ENCODE measurements around the gene ARL6IP4.
"Not testable (repeated sequence)": the region's sequence is repeated elsewhere in the genome, so short reads cannot be mapped to it uniquely, and the experiment has no call there.

The ARL6IP4 gene

DNA sequence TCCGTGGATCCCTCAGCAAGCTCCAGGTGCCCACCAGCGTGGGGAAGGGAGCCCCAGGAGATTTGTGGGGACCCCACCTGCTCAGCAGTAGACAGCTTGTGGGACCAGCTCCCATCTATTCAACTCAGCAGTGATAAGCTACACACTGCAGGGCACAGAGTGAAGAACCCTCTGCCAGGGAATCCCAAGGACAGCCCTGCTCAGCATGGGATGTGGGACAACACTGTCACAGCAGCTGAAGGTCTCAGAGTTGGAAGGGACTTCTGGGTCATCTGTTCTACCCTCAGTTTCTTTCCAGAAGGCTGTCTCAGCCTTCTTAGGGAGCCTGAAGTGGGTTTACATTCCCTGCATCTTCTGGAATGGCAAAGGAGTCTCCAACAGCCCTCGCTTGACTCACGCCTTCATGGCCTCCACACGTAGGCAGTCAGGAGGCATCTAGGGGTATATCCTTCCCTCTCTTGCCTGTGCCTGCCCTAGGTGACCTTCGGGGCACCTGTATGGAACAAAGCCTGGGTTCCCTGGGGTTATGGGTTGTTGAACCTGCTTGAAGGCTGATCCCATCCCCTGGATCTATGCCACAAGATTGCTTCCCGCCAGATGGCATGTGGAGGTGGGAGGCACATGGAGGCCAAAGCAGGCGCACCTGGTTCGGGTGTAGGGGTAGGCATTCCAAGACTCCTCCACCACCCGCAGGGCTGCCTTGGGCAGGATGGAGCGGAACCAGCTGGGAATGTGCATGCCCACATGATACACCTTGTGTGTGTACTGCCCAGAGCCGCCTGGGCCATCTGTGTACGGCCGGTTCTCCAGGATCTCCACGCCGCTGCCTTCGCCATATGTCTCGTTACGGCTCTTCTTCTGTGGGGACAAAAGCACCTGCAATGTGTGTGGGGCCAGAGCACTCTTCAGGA is 33.0 kb downstream of the ARL6IP4 start:
- DNase-seq = no peak

DNA sequence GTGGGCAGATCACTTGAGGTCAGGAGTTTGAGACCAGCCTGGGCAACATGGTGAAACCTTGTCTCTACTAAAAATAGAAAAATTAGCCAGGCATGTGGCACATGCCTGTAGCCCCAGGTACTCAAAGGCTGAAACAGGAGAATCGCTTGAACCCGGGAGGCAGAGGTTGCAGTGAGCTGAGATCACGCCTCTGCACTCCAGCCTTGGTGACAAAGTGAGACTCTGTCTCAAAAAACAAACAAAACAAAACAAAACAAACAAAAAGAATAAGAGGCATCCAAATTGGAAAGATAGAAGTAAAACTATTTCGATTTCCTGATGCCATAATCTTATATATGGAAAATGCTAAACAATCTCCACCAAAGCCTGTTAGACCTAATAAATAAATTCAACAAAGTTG is 34.0 kb downstream of the ARL6IP4 start:
- not testable (repeated sequence) for DNase-seq

DNA sequence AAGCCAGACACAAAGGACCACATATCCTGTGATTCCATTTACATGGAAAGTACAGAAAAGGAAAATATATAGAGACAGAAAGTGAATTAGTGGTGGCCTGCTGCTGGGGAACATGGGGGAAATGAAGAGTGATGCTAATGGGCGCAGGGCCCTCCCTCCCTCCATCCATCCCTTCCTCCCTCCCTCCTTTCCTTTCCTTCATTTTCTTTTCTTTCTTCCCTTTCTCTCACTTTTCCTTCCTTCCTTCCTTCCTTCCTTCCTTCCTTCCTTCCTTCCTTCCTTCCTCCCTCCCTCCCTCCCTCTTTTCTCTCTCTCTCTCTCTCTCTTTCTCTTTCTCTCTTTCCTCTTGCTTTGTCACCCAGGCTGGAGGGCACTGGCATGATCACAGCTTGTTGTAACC is 37.3 kb downstream of the ARL6IP4 start:
- DNase-seq = no peak

DNA sequence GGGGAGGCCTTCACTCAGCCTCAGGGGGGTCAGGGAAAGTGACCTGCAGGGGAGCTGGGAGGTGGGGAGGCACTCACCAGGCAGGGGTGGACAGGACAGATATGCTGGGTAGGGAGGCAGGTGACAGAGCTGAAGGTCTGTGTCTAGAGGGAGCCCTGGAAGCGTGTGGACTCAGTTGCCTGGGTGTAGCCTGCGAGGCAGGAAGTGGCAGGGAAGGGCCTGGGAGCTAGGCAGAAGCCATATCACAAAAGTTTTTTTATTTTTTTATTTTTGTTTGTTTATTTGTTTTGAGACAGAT is 39.3 kb downstream of the ARL6IP4 start:
- DNase-seq = no peak

DNA sequence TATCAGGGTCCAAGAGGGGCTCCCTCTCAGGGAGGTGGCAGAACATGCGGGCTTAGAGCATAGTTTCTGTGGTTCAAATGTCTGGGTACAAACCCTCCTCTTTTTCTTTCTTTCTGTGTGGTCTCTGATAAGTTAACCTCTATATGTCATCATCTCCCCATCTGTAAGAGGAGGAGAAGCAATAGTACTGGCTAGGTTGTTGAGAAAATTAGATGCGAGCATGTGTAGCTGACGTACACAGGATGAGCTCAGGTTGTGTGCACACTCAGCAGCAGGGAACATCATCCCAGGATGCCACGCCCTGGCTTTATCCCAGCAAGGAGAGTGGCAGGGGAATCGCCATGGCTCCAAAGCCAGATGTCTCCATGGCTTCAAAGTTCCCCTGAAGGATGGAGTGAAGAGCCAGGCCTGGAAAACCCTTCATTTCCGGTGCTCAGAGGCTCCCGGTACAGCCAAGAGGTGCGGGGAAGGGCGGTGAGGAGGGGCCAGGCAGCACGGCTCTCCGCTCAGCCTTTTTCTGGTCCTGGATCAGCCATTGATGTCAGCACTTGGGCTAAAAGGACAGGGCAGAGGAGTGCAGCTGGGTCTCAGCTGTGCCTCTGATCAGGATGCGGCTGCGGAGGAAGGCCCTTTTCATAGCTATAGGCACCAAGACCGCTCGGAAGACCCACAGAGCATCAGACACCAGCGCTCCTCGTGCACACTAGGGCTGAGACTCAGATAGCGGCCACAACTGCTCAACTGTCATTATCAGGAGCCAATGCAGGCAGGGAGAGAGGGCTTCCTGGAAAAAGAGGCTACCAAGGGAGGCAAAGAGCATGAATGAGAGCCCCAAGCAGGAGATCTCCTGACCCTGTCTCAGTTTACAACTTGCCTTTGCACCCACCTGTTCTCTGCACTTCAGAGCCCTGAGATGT is 41.5 kb downstream of the ARL6IP4 start:
- DNase-seq = no peak

DNA sequence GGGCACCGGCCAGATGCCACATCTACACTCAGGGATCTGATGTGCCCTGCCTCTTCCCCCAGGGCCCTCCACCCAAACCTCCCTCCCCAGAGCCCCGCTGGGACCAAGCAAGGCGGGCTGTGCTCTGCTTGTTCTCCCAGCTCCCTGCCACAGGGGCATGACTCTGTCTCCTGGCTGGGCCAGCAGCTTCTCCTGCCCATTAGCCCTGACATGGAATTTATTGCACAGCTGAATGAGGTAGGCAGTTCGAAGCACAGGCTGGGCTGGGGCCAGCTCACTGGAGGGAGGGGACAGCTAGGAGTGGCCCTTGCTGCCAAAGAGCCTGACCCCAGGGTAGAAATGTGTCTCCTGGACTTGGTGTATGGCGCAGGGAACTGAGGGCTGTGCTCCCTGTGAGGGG is 42.4 kb downstream of the ARL6IP4 start:
- DNase-seq = no peak

DNA sequence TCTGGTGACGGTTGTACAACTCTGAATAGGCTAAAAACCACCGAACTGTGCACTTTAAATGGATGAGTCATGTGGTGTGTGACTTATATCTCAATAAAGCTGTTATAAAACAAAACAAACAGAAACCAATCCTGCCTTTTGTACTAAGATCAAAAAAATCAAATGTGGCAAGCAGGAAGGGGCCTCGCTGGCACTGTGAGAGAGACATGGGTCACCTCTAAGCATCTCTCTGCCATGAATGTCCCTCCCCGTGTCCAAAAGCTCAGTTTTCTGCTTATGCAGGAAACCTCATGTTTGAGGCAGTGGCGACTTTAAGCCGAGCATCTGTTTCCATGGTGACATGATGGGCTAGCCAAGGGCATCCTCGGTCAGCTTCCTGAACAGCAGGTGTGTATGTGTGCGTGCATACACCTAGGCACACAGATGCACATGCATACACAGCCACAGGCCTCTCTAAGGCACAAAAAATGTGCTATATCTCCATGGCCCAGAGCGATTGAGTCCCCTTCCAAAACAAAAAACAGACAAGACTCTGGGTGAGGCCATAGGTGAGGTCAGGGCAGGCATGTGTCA is 44.4 kb downstream of the ARL6IP4 start:
- DNase-seq = no peak

DNA sequence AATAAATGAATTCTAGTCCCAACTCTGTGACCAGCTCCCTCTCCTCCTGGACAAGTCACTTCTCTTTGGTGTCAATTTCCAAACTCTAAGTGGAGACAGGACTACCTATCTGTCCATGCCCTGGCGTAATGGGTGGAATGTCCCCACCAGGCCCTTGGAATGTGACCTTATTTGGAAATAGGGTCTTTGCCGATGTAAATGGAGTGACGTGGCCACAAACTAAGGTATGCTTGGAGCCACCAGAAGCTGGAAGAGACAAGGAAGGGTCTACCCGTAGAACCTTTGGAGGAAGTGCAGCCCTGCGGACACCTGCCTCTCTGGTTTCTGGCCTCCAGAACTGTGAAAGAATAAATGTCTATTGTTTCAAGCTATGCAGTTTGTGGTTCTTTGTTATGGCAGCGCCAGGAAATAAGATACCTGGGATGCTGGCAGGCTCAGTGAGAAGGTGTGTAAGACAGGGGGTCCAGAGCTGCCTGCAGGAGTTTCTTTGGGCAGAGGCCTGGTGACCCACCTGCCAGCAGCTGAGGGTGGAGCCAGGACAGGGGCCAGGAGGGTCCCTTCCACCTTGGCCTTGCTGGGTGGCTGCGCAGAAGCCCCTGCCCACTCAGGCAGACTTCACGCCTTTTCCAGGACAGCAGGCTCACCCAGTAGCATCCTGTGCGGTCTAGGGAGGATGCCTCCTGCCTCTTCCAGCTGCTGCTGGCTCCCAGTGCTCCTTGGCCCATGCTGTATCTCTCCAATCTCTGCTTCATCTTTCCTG is 45.8 kb downstream of the ARL6IP4 start:
- no peak for DNase-seq

DNA sequence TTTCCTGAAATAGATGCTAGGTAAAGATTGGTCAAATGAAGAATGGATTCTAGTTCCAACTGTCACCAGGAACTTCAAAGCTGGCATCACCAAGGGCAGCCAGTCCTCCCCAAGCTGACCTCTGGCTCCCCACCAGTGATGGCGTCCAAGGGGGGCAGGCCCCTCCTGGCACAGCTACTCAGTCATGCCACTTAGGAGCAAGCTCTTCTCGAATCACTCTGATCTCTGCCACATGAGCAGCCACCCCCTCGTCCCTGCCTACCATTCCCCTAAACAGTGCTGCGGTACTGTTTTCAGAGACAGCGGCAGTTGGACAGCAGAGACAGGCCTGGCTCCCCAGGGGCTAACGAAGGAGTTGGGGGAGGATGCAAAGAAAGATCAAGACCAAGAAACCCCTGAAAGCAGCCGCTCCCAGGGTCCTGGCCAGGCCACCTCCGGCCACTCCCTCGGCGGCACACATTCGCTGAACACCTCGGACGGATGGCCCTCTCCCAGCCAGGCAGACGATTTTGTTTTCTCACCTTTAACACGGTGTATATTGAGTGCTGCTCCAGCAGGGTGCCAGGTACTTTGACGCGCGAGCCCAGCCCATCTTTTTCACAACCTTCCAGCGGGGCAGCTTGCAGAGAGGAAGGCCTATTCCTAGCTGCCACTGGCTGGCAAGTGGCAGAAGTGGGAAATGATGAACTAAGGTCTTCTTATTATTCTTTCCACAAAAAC is 47.4 kb downstream of the ARL6IP4 start:
- no peak for DNase-seq

DNA sequence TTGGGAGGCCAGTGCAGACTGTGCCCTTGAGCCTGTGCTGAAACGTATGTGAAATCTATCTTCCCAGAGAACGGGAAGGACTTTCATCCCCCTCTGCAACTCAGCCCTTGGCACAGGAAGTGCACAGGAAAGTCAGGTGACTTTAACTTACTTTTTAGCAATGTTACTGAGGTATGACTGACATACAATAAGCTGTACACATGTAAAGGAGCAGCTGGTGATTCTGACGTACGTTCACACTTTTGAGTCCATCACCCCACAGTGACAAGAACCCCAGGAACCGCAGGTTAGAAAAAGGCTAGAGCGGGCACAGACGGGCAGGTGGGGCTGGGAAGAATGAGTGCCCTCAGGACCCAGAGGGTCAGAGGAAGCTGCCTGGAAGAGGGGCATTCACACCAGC is 48.0 kb downstream of the ARL6IP4 start:
- DNase-seq = no peak

DNA sequence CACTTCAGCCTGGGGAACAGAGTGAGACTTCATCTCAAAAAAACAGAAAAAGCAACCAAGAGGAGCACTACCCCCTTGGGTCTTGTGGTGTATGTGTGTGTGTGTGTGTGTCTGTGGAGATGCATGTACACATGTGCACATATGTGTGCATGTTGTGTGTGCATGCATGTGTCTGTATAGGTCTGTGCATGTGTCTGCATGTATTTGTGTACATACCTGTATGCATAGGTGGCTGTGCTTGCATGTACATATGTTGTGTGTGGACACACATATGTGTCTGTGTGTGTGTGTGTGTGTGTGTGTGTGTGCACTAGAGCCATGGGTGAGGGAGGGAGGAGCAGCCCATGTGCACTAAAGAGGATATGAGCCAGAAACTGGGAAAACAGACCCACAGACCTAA is 49.1 kb downstream of the ARL6IP4 start:
- DNase-seq = no peak

DNA sequence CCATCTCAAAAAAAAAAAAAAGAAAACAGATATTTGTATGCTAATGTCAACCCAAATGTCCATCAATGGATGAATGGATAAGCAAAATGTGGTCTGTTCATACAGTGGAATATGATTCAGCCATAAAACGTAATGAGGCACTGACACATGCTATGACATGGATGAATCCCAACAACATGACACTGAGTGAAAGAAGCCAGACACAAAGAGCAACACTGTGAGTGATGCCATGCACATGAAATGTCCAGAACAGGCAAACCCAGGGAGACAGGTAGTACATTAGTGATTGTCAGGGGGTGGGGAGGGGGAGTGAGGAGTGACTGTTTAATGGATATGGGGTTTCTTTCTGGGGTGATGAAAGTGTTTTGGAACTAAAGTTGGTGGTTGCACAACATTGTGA is 50.2 kb downstream of the ARL6IP4 start:
- DNase-seq = no peak

DNA sequence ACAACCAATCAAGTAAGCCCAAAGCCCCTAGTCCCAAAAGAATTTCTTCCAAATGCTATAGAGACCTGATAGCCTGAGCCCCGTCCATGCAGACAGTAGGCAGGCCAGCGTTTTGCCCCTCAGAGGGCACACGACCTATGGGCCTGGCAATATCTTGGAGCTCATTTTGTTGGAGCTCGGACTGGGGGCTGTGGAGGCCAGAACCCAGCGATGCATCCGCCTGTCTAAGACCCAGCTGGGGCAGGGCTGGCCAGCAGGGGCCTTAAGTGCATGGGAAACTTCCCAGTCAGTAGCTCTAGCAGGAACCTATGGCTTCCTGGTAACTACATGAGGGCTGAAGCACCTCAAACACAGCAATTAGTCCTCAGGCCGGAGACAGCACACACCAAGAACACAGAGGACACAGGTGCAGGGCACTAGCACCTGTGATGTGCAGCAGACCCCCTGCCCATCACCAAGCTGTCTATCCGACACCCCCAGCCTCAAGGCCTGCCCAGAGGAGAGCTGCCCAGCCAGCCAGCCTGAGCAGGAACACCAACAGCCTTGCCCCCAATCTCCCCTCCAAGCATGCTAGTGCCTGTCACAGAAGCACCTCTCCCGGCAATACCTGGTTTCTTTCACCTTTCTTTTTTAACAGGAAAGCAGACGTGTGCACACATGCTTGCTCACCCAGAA is 50.8 kb downstream of the ARL6IP4 start:
- DNase-seq = no peak
